ENCODE results near the gene TENM4.

GRCh38 chr11:79374727-79375126 is 66.1 kb downstream of the TENM4 start:
- TF ChIP-seq, protein P1, sequence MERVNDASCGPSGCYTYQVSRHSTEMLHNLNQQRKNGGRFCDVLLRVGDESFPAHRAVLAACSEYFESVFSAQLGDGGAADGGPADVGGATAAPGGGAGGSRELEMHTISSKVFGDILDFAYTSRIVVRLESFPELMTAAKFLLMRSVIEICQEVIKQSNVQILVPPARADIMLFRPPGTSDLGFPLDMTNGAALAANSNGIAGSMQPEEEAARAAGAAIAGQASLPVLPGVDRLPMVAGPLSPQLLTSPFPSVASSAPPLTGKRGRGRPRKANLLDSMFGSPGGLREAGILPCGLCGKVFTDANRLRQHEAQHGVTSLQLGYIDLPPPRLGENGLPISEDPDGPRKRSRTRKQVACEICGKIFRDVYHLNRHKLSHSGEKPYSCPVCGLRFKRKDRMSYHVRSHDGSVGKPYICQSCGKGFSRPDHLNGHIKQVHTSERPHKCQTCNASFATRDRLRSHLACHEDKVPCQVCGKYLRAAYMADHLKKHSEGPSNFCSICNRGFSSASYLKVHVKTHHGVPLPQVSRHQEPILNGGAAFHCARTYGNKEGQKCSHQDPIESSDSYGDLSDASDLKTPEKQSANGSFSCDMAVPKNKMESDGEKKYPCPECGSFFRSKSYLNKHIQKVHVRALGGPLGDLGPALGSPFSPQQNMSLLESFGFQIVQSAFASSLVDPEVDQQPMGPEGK (CRISPR knock-in tag; IDR thresholded peaks at IDR 0.05; ENCODE audit: borderline replicate concordance), result no peak
- no peak for TF ChIP-seq ZFP30 (CRISPR knock-in tag; IDR thresholded peaks at IDR 0.05)
